Measurements from ENCODE around the gene EGFLAM.

The EGFLAM gene

GRCh38 chr5:38453921-38454320 lies 195.6 kb downstream of the EGFLAM start:
- TF ChIP-seq CTCF (IDR thresholded peaks at IDR 0.05; ENCODE audit: control insufficient read depth, insufficient read depth, low read depth, low read length, missing control alignments) = no peak
- no peak for DNase-seq (ENCODE audit: low read depth)
- H3K4me3 ChIP-seq (ENCODE audit: control insufficient read depth, low read depth, low read length) = no peak overlapping the region

GRCh38 chr5:38455796-38456330 lies 197.5 kb downstream of the EGFLAM start:
- TF ChIP-seq CTCF (IDR thresholded peaks at IDR 0.05; ENCODE audit: control insufficient read depth, insufficient read depth, low read depth, low read length, missing control alignments) = no peak
- no peak overlapping the region for H3K4me3 ChIP-seq (ENCODE audit: control insufficient read depth, low read depth, low read length)
- no peak for DNase-seq (ENCODE audit: low read depth)

- DNase-seq (ENCODE audit: low read depth) = no peak
- no peak overlapping the region for H3K4me3 ChIP-seq (ENCODE audit: control insufficient read depth, low read depth, low read length)
- no peak for TF ChIP-seq CTCF (IDR thresholded peaks at IDR 0.05; ENCODE audit: control insufficient read depth, insufficient read depth, low read depth, low read length, missing control alignments)
Measured at GRCh38 chr5:38456657-38457399, 198.5 kb downstream of the EGFLAM start.

- TF ChIP-seq CTCF (IDR thresholded peaks at IDR 0.05; ENCODE audit: control insufficient read depth, insufficient read depth, low read depth, low read length, missing control alignments) = no peak
- DNase-seq (ENCODE audit: low read depth) = no peak
- H3K4me3 ChIP-seq (ENCODE audit: control insufficient read depth, low read depth, low read length) = no peak overlapping the region
Measured at GRCh38 chr5:38458174-38458573, 199.8 kb downstream of the EGFLAM start.

- DNase-seq (ENCODE audit: low read depth) = no peak
- H3K4me3 ChIP-seq (ENCODE audit: control insufficient read depth, low read depth, low read length) = no peak overlapping the region
- no peak for TF ChIP-seq CTCF (IDR thresholded peaks at IDR 0.05; ENCODE audit: control insufficient read depth, insufficient read depth, low read depth, low read length, missing control alignments)
Measured at GRCh38 chr5:38462976-38463633, 204.7 kb downstream of the EGFLAM start.

GRCh38 chr5:38463634-38464521 lies 205.5 kb downstream of the EGFLAM start:
- TF ChIP-seq CTCF (IDR thresholded peaks at IDR 0.05; ENCODE audit: control insufficient read depth, insufficient read depth, low read depth, low read length, missing control alignments) = no peak
- no peak overlapping the region for H3K4me3 ChIP-seq (ENCODE audit: control insufficient read depth, low read depth, low read length)
- DNase-seq (ENCODE audit: low read depth) = peak; percentile 87

Data from AG09309 (cell line).